Measurements from ENCODE around the gene MFRP.

Gene MFRP

DNA sequence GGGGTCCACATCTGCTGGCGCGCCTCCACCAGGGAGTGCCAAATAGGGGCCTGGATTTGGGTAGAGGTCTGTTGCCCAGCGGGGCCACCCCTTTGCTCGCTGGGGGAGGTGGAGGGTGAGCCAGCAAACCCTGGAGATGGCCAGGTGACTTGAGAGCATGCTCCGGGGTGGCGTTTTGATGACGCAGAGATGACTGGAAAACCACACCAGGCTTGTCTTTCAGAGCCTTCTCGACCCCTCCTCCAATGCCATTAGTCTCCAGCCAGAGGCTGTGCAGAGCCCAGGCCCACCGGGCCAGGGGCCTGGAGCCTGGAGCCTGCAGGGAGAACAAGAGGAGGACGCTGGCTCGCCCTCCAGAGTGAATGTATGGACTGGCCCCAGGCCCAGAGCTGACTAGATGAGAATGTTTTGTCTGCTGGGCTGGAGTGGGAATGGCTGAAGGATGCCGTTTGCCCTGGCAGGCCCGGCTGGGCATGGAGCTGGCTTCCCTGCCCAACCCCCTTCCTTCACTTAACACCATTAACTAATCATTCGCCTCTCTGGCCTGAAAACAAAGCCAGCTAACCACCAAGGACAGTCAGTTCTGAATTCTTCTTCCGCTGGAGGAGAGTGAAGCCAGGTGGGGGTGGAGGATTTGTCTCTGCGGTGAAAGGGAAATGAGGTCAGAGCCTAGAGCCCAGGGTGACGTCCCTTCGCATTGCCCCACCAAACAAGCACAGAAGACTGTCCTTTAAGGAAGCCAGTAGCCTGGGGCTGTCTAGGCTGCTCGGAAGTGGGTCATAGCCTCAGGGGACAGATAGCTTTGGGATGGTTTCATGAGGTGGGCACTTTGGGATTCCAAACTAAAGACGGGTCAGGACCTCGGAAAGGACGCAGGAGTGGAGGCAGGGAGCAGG is 28.0 kb downstream of the MFRP start:
- peak; percentile 93 for DNase-seq (ENCODE audit: low read depth, low spot score)

DNA sequence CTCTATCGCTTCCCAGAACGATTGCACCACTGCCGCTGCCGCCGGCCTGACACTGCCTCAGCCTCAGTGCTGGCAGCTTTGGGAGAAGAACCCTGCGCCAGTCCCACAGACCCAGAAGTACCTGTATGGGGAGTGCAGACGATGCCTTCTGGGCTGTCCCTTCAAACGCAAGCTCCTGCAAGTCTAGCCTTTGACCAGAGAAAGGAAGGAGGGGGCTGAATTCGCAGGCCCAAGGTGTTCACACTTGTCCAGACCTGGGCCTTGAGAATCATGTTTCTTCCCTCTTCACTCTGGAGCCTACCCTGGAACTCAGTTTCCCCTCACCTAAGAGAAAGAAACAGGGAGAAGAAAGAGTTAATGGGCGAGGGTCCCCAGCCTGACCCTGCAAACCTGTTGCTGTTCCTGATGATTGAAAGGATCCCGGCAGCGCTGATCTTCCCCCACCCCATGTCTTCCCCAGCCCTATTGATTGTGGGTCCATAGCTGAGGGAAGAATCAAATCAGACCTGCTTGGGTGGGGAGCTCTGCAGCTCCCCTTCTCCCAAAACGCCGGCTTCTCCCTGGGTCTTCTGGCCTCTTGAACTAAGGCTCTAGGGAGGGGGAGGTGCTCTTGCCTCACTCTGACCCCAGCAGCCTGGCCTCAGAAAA is 28.8 kb downstream of the MFRP start:
- DNase-seq (ENCODE audit: low read depth, low spot score), result no peak

DNA sequence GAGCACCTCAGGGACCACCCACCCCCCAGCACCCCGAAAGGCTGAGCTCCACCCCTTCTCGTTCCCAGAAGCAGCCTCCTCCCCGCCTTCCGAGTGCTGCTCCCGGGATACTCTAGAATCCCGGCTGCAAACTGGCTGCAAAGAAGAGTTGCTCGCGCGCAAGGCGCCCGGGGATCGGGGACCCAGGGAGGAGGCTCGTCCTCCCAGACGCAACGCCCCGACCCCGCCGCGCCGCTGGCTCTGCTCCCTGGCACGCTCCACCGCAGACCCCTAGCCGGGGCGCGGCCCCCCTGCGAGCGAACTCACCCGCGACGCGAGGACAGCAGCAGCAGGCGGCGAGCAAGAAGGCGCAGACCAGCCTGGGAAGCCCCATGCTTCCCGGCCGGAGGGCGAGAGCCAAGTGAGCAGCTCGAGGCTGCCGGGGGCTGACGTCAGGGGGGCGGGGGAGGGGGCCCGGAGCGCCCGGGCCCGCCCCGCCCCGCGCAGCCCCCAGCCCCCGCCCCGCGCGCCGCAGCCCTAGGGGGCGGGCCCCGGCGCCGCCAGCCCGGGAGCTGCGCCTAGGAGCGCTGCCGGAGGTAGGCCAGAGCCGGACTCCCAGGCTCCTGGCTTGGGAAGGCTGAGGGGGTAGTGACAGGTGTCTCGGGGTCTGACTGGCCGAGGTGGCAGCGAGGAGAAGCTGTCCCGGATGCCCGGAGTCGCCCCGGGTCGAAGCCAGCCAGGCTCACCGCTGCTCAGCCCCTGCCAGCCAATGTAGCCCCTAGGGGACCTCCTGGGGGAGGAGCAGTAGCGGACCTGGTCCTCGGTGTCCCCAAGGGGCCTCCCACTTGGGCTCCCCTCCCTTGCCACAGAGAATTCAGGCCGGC is 29.5 kb downstream of the MFRP start, which contains the start of gene MCAM:
MCAM (minus strand) TSS at position 402 of the 863 bp plus-strand sequence; CDS start at position 373, 29 bp downstream.
- DNase-seq (ENCODE audit: low read depth, low spot score), result peak; percentile 56

DNA sequence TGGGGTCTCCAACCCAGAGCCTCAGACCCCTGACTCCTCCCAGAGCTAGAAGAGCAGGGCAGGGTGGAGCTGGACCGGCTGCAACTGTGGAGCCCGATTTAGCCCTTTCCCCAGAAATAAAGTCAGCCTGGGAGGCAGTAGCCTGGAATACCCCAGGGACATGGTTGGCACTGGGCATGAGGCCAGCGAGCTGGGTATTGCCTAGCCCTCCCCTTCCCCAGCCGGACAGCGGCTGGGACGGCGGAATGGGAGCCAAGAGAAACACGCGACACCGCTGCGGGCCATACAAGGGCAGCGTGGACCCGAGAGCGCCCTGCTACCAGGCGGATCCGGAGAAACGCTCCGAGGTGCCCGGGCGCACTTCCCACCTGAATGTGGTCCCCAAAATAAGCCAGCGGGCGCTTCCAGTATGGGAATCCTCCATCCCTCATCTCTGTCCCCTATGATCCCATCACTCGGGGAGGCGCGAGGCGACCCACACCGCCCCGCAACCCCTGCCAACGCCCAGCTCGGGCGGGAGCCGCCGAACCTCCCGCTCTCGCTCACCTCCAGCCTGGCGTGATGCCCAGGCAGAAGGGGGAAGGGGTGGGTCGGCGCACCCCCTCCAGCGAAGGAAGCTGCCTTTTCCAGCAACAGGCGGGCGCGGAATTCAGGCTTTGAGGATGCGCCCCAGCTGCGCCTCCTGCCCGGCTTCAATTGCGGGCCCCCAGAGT is 30.3 kb downstream of the MFRP start:
- no peak for DNase-seq (ENCODE audit: low read depth, low spot score)

DNA sequence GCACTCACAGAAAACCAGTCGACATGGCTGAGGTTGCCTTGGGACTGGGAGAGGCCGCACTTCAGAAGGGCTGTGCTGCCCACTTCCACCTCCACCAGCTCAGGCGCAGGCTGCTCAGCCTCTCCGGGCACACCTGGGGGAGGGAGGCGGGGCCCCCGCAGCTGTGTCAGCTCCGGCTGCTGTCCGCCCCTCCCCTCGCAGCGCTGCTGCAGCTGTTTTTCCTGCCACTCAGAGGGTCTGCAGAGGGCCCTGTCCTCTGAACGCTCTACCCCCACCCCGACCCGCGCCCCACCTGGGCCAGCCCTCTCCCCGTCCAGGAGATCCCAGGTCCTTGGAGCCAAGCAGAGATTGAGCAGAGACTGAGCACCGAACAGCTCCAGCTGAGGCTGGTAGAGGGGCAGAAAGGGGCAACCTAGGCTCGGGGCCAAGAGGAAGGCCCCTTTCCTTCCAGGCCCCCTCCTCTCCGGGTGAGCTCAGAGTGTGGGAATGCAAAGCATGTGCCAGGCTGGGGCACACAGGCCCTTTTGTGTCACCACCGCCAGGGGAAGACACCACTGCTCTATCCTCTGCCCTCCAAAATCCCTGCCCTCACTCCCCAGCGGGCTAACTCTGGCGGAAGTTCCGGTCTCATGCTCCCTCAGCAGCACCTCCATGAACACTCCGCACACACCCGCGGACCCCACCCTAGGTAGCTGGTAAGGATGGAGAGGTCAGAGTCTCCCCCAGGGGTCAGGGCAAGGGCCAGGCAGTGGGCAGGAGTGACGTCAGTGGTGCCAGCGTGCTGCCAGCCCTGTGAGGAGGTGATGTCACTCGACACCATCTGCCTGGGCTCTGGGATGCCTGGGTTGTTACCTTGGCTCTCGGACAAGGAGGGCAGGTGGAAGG is 31.1 kb downstream of the MFRP start:
- DNase-seq (ENCODE audit: low read depth, low spot score), result peak; percentile 67

DNA sequence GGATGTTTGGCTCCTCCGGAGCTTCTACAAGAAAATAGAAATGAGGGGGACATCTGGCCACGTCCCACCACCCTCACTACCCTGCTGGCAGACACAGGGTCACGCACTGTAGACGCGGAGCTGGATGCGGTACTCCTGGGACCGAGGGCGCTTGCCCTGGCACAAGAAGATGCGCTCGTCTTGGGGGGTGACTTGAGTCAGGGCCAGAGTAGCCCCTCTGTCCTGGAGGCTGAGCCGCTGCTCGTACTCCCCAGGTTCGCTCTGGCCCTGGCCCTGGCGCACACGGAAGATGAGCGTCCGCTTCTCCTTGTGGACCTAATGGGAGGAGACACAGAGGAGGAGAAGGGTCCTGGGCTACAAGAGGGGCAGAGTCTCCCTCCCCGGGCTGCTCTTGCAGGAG is 31.8 kb downstream of the MFRP start:
- no peak for DNase-seq (ENCODE audit: low read depth, low spot score)

DNA sequence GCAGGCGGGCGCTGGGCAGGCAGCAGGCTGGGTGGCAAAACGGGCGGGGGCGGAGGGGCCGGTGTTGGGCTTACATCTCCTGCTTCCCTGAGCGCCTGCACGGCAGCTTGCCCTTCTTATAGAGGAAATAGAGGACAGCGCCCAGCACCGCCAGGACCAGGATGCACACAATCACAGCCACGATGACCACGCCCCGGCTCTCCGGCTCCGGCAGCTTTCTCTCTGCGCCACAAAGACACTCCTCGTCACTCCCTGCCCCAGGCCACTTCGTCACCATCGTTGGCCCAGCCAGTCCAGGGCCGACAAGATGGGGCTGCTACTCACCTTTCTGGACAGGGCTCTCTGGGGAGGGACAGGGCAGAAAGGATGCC is 35.8 kb downstream of the MFRP start:
- no peak for DNase-seq (ENCODE audit: low read depth, low spot score)

DNA sequence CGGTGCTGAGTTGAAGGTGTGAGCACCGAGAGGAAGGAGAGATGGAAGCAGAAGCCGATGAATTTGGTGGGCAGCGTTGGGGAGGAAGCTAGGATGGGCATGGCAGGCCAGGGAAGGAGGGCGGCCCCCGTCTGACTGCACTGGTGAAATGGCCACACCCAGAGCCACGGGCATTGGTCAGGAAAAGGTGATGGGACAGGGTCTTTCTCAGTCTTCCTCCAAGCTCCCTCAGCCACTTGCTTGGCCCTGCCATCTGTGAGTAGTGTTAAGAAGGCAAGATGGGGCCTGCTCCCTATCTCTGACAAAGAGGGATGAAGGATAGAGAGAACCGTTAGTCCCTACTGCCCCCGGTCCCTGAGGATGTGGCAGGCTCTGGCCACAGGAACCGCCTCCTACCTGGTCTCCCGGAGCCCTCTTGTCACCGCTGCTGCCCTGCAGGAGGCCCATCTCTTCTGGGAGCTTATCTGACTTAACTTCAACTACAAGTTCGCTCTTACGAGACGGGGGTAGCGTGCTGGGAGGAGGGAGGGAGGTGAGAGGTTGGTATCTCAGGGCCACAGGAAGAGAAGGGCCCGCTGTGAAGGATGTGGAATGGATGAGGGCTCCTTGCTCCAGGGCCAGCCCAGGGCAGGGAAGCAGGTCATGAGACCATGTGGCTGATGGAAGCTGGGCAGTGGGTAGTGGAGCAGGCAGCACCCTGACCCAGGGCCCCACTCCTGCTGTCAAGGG is 36.4 kb downstream of the MFRP start:
- no peak for DNase-seq (ENCODE audit: low read depth, low spot score)

DNA sequence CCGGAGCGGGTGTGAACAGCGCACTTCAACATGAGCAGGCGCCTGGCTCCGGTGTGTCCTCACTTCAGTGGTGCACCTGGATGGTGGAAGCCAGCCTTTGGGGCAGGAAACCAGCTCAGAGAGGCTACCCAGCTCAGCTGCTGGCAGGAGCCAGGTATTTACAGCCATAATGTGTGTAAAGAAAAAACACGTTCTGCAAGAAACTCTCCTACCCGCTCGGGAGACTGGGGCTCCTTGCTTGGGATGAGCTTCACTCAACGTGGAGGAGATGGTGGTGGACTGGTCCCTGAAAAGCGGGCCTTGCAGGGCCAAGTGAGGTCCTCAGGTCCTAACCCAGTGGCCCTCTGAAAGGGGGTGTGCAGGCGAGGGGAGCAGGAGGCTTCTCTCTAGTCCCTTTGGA is 37.1 kb downstream of the MFRP start:
- no peak for DNase-seq (ENCODE audit: low read depth, low spot score)

DNA sequence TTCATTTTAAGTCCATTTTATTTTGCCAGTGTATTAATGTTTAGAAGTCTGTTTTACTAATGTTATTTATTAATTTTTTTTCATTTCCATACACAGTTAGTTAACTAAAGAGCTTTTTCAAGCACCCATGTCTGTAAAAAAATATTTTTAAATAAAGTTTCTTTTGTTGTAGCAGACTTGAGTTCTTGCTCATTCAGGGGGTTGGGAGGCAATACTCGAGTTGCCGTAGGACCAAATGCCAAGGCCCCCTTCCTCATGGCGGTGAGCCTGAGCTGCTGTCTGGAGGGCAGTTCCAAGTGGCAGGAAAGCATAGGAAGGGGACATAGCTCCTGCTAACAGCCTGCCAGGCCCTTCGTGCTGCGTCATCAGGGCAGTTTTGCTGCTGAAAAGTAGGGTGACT is 38.5 kb downstream of the MFRP start:
- DNase-seq (ENCODE audit: low read depth, low spot score), result no peak

DNA sequence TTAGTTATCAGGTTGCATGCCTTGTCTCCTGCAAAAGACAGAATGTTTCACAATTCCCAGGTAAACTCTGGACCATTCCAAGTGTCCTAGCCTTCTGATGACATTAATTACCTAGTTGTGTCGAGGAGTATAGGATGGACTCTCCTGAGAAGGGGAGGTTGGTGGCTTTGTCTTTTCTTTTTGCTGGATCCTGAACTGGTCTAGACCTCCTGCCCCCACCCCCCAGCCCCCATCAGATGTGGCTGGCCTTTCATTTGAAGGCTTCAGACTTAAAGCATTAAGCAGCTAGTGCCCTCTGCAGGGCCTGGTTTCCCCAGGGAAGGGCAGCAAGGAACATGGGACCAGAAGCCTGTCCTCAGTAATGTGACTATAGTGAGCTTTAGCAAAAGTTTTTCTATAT is 39.3 kb downstream of the MFRP start:
- DNase-seq (ENCODE audit: low read depth, low spot score), result no peak

DNA sequence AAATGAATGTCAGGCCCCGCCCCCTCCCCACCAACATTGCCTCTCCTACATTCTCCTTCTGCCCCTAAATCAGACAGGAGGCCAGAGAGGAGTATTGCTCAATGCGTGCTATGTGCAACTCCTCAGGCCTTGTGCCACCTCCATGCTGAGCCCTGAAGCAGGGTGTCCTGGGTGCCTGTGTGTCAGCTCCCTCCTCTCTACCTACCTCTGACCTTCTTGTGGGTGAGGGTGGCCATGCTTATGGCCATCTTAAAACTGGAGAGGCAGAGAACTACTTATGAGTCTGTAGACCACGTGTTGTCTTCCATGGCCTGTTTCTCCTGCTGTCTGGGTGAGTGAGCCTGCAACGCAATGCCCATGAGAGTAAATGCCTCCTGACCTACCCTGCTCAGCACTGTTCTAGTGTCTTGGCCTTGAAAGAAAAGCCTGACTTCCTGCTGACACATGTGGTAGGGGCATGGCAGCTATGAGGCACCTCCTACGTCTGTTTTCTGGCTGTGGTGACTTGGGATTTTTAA is 40.1 kb downstream of the MFRP start:
- no peak for DNase-seq (ENCODE audit: low read depth, low spot score)

DNA sequence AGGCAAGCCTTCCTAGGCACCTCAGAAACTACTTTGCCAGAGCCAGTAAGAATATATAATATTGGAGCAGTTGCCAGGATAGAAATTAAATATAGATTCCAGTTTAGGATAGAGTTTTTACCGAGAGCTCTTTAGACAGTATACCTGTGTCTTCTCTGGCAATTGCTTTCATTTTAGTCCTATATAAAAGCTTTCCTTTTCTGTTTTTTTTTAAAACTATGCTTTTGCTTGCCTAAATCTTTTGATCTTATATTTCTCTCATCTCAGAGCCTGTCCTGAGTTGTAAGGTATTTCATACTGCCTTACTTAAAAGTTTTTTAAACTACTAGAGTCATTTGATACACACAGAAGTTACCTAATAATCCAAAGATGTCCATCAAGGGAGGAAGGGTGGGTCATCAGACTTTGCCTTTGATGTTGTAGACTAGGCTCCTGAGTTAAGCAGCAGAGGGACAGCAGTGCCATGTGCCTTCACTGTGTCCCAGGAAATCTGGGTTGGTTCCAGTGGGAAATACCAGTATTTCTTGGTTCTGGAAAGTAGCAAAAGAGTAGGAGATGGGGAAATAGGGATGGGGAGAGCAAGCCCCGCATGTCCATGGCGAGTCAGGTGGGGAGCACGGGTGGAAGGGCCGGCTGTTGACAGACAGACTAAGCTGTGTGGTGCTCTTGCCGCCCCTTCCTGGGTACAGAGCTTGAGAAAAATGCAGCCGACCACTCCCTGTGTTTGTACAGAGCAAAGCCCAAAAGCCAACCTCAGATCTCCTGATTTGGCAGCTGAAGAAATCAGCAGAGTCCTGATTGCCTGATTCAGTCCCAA is 40.7 kb downstream of the MFRP start:
- DNase-seq (ENCODE audit: low read depth, low spot score), result no peak

DNA sequence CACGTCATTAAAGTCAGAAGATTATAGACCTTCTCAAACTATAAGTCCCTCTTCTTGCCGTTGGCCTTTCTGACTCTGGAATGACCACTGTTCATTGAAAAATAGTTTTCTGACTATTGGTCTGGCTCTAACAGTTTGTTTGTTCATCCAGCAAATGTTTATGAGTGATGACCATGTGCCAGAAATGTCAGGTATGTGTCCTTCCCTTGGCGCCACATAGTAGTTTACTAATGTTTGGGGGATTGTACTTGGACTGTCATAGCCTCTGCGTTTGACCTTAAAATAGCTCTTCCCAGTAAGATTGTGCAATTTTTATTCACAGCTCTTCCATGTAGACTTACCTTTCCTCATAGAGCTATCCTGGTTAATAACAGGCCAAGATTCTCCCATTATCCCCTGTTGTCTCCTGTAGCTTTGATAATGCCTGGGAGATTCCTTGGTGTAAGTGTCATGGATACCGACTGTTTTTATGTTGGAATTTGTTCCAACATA is 43.2 kb downstream of the MFRP start:
- no peak for DNase-seq (ENCODE audit: low read depth, low spot score)

DNA sequence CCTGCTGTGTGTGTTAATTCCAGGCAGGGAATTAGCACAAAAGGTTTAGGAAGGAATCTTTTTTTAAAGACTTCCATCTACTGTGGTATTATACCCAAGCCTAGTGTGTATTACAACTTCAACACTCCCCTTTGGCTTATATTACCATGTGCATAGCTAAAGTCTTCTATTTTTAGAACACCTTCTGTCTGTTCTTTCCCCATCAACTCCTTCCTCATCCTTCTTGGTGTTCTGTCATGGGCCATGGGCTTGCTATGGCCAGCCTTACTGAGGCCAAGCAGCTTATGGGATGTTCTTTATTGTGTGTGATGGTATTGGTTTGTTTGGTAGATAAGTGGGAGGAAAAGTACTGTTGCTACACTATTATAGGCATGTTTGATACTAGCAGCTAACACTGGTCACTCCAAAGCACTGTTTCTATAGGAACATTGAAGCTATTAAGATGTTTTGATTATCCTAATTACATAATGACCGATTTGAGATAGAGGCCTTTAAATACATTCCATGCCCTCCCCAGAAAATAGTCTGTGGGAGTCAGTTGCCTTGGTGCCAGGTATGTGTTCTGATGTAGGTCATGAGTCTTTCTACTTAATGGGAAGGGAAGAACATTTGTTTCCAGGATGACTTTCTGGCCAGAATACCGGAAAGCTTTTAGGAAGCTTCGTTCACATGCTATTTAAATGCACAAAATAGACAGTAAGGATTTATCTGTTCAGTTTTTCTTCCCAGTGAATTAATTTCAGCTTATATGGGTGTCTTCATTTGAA is 46.1 kb downstream of the MFRP start:
- no peak for DNase-seq (ENCODE audit: low read depth, low spot score)

DNA sequence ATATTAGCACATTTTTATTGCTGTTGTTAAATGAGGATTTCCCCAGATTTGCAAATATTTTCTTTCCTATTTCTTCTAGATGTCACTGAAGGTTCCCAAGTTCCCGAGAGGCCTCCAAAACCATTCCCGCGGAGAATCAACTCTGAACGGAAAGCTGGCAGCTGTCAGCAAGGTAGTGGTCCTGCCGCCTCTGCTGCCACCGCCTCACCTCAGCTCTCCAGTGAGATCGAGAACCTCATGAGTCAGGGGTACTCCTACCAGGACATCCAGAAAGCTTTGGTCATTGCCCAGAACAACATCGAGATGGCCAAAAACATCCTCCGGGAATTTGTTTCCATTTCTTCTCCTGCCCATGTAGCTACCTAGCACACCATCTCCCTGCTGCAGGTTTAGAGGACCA is 47.1 kb downstream of the MFRP start:
- DNase-seq (ENCODE audit: low read depth, low spot score), result no peak

DNA sequence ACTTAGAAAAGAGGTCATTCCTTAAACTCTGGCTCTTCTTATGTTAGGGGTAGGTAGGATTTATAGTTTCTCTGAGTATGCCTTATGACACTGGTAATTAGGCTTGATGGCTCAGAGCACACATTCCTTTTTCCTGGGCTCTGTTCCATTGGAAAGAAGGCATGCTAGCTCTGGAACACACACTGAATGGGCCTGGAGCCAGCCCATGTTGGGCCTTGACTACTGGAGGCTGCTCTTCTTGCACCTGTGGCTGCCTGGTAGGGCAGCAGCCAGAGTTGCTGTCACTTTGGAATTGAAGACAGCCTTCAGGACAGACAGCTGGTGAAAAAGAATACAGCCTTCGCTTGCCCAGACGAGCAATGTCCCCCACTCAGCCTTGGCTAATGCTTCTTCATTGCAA is 47.8 kb downstream of the MFRP start:
- no peak for DNase-seq (ENCODE audit: low read depth, low spot score)

DNA sequence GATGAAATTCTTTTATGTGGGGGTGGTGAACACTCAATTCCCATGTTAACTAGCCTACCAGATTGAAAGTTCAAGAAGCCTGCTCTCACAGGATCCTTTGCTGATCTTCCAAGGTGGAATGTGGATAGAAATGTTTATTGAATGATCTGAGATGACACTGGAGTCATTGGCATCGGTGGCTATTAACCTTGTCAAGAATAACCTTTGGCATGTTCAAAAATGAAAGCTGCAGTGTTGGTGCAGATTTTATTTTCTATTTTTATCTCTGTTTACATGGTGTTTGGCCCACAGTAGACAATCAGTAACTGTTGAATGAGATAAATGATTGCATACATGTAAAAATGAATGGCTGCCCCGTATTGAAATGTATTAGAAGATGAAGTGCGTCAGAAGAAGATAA is 48.6 kb downstream of the MFRP start:
- DNase-seq (ENCODE audit: low read depth, low spot score), result no peak
